GM21526 (cell line): ENCODE results near the gene RAB44.

Experiments
- ATAC-seq: cut with Tn5 transposase; IDR thresholded peaks from one replicate; pipeline ENCODE4 v1.9.1; 2021; ENCODE audit warnings: moderate library complexity; ENCODE audit not compliant: unreplicated experiment, low FRiP score

RAB44 gene

DNA sequence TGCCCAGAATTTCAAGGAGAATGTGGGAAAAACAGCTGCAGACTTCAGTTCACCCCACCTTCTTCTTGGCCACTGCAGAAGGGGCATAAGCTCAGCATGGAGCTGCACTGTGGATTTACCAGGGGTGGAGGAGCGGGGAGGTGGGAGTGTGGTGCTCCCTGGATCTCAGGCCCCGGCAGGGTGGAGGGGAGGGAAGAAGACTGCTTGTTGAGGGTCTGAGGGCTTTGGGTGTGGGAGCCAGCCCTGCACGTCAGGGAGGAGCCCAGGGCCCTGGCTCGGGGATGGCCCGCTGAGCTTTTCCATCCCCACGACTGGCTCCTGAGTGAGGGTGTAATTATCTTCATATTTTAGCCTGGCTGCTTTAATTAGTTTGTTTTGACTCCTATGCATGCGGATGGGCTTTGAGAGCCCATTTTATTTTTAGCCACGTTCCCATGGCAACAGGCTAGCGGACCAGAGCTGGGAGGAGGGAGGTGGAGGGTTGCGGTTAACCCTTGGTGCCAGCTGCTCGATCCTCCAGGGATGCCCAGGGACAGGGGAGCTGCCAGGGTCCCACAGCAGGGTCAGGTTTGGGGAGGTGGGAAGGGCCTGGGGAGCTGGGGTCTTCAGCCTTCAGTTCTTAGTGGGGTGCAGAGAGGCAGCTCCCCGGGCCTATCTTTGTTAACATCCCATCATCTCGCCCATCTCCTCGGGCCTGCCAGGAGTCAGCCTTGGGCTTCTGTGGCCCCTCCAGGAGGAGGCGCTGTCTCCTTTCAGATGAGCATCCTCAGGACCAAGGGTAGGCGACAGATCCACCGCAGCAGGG, 68.2 kb downstream of the RAB44 start:
- no peak for ATAC-seq

GRCh38 chr6:36766399-36766945, 68.8 kb downstream of the RAB44 start:
- ATAC-seq = no peak

DNA sequence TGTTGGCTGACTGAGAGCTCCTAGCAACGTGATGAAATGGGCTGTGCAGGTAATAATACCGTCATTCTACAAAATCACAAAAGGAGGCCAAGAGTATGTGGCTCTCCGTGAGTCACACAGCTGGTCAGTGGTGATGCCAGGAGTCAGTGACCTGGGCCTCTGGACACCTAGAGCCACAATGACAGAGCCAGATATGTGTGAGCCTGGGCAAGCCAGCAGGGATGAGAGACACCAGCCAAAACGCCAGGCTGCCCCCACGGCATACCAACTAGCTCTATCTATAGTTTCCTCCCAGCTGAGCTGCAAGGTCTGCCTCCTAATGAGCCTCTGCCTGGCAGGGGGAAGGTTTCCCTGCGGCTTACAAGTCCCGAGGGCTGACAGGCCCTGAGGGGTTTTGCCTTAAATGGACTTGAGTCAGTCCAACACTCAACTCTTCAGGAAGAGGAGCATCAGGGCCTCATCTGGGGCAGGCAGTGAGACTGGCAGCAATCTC, 71.6 kb downstream of the RAB44 start:
- ATAC-seq = no peak

GRCh38 chr6:36769676-36770499, 72.3 kb downstream of the RAB44 start:
- ATAC-seq = no peak

GRCh38 chr6:36771145-36771544, 73.5 kb downstream of the RAB44 start:
- no peak for ATAC-seq

GRCh38 chr6:36772397-36772796, 74.8 kb downstream of the RAB44 start:
- no peak for ATAC-seq

GRCh38 chr6:36774331-36774730, 76.7 kb downstream of the RAB44 start:
- no peak for ATAC-seq

DNA sequence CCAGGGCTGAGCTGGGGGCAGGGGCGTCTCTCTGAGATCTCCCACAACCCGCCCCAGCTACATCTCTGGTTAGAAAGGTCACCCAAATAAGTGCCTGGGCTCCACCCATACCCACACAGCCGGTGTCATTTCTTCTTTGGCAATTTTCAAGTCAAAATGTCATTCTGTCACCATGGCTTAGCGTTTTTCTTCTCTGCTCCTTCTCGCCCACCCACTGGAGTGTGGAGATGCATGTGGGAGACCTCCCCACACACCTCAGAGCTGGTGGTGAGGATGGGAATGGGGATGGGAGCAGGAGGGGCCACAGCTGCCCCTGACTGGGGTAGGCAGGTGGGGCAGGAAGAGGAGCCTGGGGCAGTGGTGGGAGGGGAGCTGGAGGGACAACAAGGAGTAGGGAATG, 78.5 kb downstream of the RAB44 start:
- no peak for ATAC-seq

DNA sequence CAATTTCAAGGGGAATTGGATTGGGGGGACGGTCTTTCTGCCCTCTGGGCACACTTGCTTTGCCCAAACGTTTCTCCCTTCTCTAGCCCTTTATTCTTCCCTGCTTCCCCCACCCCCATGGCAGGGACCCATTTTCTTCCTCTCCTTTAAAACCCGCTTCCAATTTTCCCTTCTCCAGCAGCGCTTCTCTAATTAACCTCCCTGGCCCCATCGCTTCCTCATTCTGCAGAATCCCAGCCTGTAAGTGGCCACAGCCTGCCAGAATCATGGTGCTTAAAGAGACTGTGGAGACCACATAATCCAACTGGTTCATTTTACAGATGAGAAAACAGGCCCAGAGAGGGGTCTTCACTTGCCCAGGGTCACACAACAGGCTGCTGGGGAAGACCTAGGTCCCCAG, 80.2 kb downstream of the RAB44 start:
- no peak for ATAC-seq

DNA sequence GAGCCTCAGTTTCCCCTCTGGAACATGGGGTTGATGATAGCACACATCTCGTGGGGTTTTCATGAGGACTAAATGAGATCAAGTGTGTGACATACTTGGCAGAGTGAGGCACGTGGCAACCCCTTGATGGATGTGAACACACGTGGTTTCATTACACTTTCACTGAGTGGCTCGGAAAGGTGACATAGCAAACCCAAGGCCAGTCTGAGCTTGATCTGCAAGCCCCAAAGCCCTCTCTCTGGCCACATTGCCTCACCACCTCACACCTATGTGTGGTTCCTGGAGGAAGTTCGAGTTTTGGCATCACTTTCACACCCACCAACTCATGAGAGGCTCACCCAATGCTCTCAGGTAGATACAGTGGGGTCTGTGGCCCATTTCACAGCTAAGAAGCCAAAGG, 81.6 kb downstream of the RAB44 start:
- no peak for ATAC-seq

DNA sequence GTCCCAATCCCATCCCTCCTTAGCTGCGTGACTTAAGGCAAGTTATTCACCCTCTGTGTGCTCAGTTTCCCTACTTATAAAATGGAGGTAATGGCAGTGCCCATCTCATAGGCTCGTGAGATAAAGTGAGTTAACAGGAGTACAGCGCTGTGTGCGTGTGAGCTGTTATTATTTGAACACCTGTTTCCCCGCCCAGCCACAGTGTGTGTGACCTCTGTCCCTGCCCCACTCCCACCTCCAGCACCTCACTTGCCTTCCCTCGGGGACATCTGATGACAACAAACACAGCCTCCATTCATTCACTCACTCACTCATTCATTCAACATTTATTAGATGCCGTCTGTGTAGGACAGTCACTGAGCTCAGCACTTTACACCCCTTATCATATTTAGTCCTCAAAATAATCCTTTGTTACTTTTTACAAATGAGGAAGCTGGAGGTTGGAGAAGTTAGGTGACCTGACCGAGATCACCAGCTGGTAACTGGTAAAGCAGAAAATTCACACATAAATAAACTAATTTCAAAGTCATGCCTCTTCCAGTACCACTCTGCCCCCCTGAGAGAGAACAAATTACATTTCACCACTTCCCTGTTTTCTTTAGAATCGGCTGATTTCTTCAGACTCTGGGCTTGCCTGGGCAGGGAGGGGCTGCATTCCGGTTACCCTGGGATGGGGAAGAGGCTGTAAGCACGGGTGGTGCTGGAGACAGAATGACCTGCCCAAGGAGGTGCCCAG, 83.0 kb downstream of the RAB44 start:
- no peak for ATAC-seq

DNA sequence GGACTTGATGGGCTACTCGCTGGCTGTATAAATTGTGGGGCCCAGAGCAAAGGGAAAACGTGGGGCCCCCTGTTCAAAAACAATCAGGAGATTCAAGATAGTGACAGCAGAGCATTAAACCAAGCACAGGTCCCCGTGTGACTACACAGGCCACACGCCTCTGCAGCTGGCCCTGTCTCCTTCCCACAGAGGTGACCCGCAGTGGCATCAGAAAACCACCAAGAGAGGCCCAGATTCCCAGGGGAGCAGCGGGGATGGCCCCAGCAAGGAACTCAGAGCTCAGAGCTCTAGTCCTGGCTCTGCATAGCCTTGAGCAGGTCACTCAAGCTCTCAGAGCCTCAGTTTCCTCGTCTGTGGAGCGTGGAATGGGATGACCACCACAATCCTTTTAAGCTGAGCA, 84.0 kb downstream of the RAB44 start:
- no peak for ATAC-seq
